ENCODE data around the gene C1QTNF12. TPM values are rescaled to one million over a fixed set of nuclear protein-coding genes. Genes with fewer than 3 reads are reported as not detected.

C1QTNF12 gene
- polyA plus RNA-seq, 1 experiment, result 0.21 TPM

GRCh38 chr1:1220197-1220596, 26.3 kb downstream of the C1QTNF12 start:
- CTCF ChIA-PET, result no interaction called here
- no peak for TF ChIP-seq CTCF (IDR thresholded peaks at IDR 0.05; ENCODE audit: low read depth, low read length)
- no peak for DNase-seq (ENCODE audit: low read depth, low spot score)
- H3K9me3 ChIP-seq (ENCODE audit: control insufficient read depth, insufficient read depth, low read length), result peaks cover 14% of the 10 kb centered on the region; the same call in 1 of the 2 replicates
- H3K27ac ChIP-seq (ENCODE audit: low read depth, low read length), result no peak overlapping the region
- no peak overlapping the region for H3K4me3 ChIP-seq (ENCODE audit: low read depth, low read length)
- H3K27me3 ChIP-seq (ENCODE audit: control insufficient read depth, insufficient read depth, low read length), result no peaks in the 10 kb centered on the region
- POLR2A ChIA-PET, result no interaction called here

- H3K9me3 ChIP-seq (ENCODE audit: control insufficient read depth, insufficient read depth, low read length), result peaks cover 14% of the 10 kb centered on the region; the same call in 1 of the 2 replicates
- no peaks in the 10 kb centered on the region for H3K27me3 ChIP-seq (ENCODE audit: control insufficient read depth, insufficient read depth, low read length)
- DNase-seq (ENCODE audit: low read depth, low spot score), result no peak
- H3K27ac ChIP-seq (ENCODE audit: low read depth, low read length), result no peak overlapping the region
- ChIA-PET CTCF (no interaction called here), POLR2A (no interaction called here)
- H3K4me3 ChIP-seq (ENCODE audit: low read depth, low read length), result no peak overlapping the region
- TF ChIP-seq CTCF (IDR thresholded peaks at IDR 0.05; ENCODE audit: low read depth, low read length), result no peak
Observed at GRCh38 chr1:1219341-1219740, 27.2 kb downstream of the C1QTNF12 start.

GRCh38 chr1:1218524-1219200, 27.9 kb downstream of the C1QTNF12 start:
- TF ChIP-seq CTCF (IDR thresholded peaks at IDR 0.05; ENCODE audit: low read depth, low read length), result no peak
- no peak overlapping the region for H3K4me3 ChIP-seq (ENCODE audit: low read depth, low read length)
- no peak overlapping the region for H3K27ac ChIP-seq (ENCODE audit: low read depth, low read length)
- ChIA-PET POLR2A (no interaction called here), CTCF (no interaction called here)
- no peaks in the 10 kb centered on the region for H3K27me3 ChIP-seq (ENCODE audit: control insufficient read depth, insufficient read depth, low read length)
- peaks cover 14% of the 10 kb centered on the region; the same call in 1 of the 2 replicates for H3K9me3 ChIP-seq (ENCODE audit: control insufficient read depth, insufficient read depth, low read length)
- no peak for DNase-seq (ENCODE audit: low read depth, low spot score)

GRCh38 chr1:1217621-1218523, 28.6 kb downstream of the C1QTNF12 start:
- no peak overlapping the region for H3K27ac ChIP-seq (ENCODE audit: low read depth, low read length)
- no peaks in the 10 kb centered on the region for H3K27me3 ChIP-seq (ENCODE audit: control insufficient read depth, insufficient read depth, low read length)
- no peak for TF ChIP-seq CTCF (IDR thresholded peaks at IDR 0.05; ENCODE audit: low read depth, low read length)
- no peak for DNase-seq (ENCODE audit: low read depth, low spot score)
- H3K9me3 ChIP-seq (ENCODE audit: control insufficient read depth, insufficient read depth, low read length), result peaks cover 14% of the 10 kb centered on the region; the same call in 1 of the 2 replicates
- H3K4me3 ChIP-seq (ENCODE audit: low read depth, low read length), result no peak overlapping the region
- POLR2A ChIA-PET, result interaction anchor here (0.6 kb wide), 1 partner anchor 121 kb away, joined by 4 read pairs; no protein-coding TSS in a partner anchor
- CTCF ChIA-PET, result no interaction called here
